Lung (tissue), 12 donors: ENCODE results near the gene PDZD4. TPM values are rescaled to one million over a fixed set of nuclear protein-coding genes. Genes with fewer than 3 reads are reported as not detected.

Experiments used
- ATAC-seq: fragments of 200-7000 bp; cut with Tn5 transposase; one replicate; pipeline ENCODE4 v1.9.1; 2020; ENCODE audit warnings: moderate number of reproducible peaks; ENCODE audit not compliant: insufficient read depth, low FRiP score
- DNase-seq, 3 donors: peaks; one replicate each; pipeline ENCODE4 v3.0.0-alpha.2; 2013 to 2017
- H3K27ac ChIP-seq, 2 donors: one replicate each; pipeline ENCODE4 v1.5.1; 2013; ENCODE audit warnings: mild to moderate bottlenecking in 2 of 2, moderate library complexity in 2 of 2, control low read depth in 1 of 2, inconsistent platforms in 1 of 2, low read depth in 1 of 2, low read length in 1 of 2
- H3K27me3 ChIP-seq, 3 donors: one replicate each; pipeline ENCODE4 v1.5.1; 2013; ENCODE audit warnings: low read length in 2 of 3; ENCODE audit not compliant: control insufficient read depth in 3 of 3, insufficient read depth in 3 of 3
- H3K36me3 ChIP-seq, 4 donors: one replicate each; pipeline ENCODE4 v1.5.1; 2013; ENCODE audit warnings: low read length in 4 of 4, mild to moderate bottlenecking in 1 of 4, moderate library complexity in 1 of 4; ENCODE audit not compliant: control insufficient read depth in 4 of 4, insufficient read depth in 4 of 4
- H3K4me1 ChIP-seq, 5 donors: one replicate each; pipeline ENCODE4 v1.5.1; 2013; ENCODE audit warnings: low read length in 5 of 5, mild to moderate bottlenecking in 2 of 5, moderate library complexity in 1 of 5; ENCODE audit not compliant: control insufficient read depth in 5 of 5, insufficient read depth in 5 of 5
- H3K4me3 ChIP-seq: one replicate; pipeline ENCODE4 v1.5.1; 2013; ENCODE audit warnings: mild to moderate bottlenecking, control low read depth, moderate library complexity
- H3K9ac ChIP-seq, 2 donors: one replicate each; pipeline ENCODE4 v1.5.1; 2013; ENCODE audit warnings: low read length in 2 of 2, control low read depth in 1 of 2; ENCODE audit not compliant: insufficient read depth in 1 of 2
- H3K9me3 ChIP-seq, 4 donors: one replicate each; pipeline ENCODE4 v1.5.1; 2013; ENCODE audit warnings: low read length in 3 of 4, mild to moderate bottlenecking in 1 of 4, moderate library complexity in 1 of 4; ENCODE audit not compliant: control insufficient read depth in 4 of 4, insufficient read depth in 3 of 4
- whole genome bisulfite sequencing, 2 donors: extraction: QIAGEN DNeasy Blood & Tissue Kit; methylation state at CpG; one replicate each; pipeline ENCODE4 v1.1.7; 2013; 5-methylcytosine and 5-hydroxymethylcytosine counted together
- polyA plus RNA-seq, 2 donors: library from polyadenylated mRNA; stranded (reverse); fragments of 200-250 nt; gene quantifications; one replicate each; pipeline ENCODE4 v1.2.1, GENCODE V29; 2013
- total RNA-seq, 2 donors: library from RNA; depleted of rRNA in 1 of 2; stranded (reverse); fragments of >200 nt in 1 of 2; gene quantifications; one replicate each; pipeline ENCODE4 v1.2.1, GENCODE V29; 2014 to 2021
- TF ChIP-seq, protein P1 (sequence below): IDR thresholded peaks from 2 replicates; pipeline ENCODE4 v1.5.1; 2012; ENCODE audit warnings: mild to moderate bottlenecking; ENCODE audit errors: control extremely low read depth, extremely low read depth
- donor health status: control.
- donor health status: control.
- donor health status: Bipolar disorder and iron deficiency.
- donor health status: healthy.
- donor health status: DM: yes; HTN: yes; CAD: no.

The PDZD4 gene
- total and polyA plus RNA-seq, 4 donors: 2.3 to 8.1 (median 3.8) TPM

DNA sequence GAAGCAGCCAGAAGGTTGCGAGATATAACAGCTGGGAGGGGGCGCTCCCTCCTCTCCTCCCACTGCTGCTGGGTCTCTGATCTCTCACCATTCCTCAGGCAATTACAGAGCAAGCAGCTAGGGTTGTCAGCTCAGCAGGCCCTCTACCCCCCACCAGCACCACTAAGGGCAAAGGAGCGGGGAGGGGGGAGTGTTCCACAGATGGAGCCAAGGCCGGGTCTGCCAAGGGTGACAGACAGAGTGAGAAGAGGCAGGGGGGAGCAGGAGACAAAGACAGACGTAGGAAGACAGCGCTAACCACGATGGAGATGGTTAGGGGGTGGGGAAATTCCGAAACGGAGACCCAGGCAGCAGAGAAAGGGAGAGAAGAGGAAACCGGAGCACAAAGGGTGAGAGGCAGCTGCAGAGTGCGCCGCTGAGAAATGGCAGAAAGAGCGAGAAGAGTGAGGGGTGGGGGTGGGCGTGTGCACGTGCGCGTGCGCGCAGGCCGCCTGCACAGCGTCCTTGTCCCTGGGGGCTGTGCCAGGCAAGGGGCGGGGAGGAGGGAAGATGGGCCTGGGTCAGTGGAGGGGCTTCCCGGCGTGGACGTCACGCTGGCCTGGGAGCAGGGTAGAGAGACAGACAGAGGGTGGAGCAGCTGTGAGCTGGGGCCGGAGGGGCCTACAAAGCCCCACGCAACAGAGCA, 48.8 kb upstream of the PDZD4 start:
- Histone ChIP-seq H3K36me3 (no peaks in the 10 kb centered on the region), H3K9me3 (peaks cover 0 to 2% (median 0%) of the 10 kb centered on the region in 4 donors), H3K4me1 (peaks cover 0 to 4% (median 0%) of the 10 kb centered on the region in 5 donors), H3K27me3 (peaks cover 10 to 27% (median 25%) of the 10 kb centered on the region in 3 donors), H3K27ac (no peak overlapping the region), H3K9ac (no peak overlapping the region), H3K4me3 (no peak overlapping the region)
- DNase-seq (peak in 1 of 3 donors; percentile 4), ATAC-seq (no peak)
- TF ChIP-seq, protein P1, sequence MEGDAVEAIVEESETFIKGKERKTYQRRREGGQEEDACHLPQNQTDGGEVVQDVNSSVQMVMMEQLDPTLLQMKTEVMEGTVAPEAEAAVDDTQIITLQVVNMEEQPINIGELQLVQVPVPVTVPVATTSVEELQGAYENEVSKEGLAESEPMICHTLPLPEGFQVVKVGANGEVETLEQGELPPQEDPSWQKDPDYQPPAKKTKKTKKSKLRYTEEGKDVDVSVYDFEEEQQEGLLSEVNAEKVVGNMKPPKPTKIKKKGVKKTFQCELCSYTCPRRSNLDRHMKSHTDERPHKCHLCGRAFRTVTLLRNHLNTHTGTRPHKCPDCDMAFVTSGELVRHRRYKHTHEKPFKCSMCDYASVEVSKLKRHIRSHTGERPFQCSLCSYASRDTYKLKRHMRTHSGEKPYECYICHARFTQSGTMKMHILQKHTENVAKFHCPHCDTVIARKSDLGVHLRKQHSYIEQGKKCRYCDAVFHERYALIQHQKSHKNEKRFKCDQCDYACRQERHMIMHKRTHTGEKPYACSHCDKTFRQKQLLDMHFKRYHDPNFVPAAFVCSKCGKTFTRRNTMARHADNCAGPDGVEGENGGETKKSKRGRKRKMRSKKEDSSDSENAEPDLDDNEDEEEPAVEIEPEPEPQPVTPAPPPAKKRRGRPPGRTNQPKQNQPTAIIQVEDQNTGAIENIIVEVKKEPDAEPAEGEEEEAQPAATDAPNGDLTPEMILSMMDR: no peak
- 3 to 16% methylated on average over 24 to 28 of the region's 28 CpGs for WGBS, 2 donors

DNA sequence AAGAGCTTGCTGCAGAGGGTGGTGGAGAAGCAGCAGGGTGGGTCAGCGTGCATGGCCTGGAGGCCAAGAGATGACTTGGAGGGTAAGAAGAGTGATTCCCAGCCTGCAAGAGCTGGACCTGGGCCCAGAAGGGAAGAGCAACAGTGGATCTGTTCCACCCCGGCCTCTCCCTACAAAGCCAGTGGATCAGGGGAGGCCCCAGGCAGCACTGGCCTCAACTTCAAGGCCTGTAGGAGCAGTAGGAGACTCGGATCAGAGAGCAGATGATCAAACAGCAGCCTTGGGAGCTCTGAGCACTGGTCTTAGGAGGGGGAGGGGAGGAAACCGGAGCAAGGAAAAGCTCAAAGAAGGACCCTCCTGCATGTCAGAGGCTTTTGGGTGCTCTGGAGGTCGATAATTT, 48.0 kb upstream of the PDZD4 start:
- DNase-seq (no peak), ATAC-seq (no peak)
- Histone ChIP-seq H3K9me3 (peaks cover 0 to 2% (median 0%) of the 10 kb centered on the region in 4 donors), H3K36me3 (no peaks in the 10 kb centered on the region), H3K27ac (no peak overlapping the region), H3K9ac (no peak overlapping the region), H3K27me3 (peaks cover 6 to 27% (median 18%) of the 10 kb centered on the region in 3 donors), H3K4me1 (peaks cover 0 to 4% (median 0%) of the 10 kb centered on the region in 5 donors), H3K4me3 (no peak overlapping the region)
- WGBS, 2 donors: 42 to 69% methylated on average over 3 to 5 of the region's 5 CpGs
- TF ChIP-seq, protein P1: no peak

DNA sequence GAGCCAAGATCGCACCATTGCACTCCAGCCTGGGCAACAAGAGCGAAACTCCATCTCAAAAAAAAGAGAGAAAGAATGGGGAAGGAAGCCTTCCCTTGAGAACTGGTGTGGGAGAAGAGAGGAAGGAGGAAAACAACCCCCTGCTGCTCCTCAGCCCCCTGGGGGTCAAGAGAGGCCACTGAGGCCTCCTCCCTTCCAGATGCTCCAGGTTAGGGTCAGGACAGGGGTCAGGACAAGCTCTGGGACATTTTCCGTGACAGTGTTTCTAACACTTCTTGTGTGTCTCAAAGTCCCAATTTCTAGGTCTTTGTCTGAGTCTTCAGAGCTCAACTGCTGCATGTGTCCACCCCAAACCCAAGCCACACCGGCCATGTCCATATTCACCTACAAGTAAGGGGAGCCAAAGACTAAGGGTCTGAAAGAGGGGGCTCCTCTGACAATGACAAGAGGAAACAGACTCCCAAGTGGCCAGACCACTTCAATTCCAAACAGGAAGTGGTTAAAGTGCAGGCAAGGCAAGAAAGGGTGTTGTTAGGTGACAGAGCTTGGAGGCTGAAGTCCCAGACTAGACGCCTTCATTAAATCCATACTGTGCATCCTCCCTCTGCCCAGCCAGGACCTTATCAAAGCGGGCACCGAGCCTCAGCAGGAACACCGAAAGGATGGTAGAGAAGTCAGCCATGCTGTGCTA, 47.4 kb upstream of the PDZD4 start:
- TF ChIP-seq, protein P1: no peak
- 68 to 76% methylated on average over 7 to 8 of the region's 8 CpGs for WGBS, 2 donors
- Histone ChIP-seq H3K4me1 (peaks cover 0 to 4% (median 0%) of the 10 kb centered on the region in 5 donors), H3K36me3 (no peaks in the 10 kb centered on the region), H3K9ac (no peak overlapping the region), H3K27me3 (peaks cover 6 to 27% (median 16%) of the 10 kb centered on the region in 3 donors), H3K27ac (no peak overlapping the region), H3K4me3 (no peak overlapping the region), H3K9me3 (peaks cover 0 to 2% (median 0%) of the 10 kb centered on the region in 4 donors)
- ATAC-seq: no peak
- no peak for DNase-seq
